IPS DF 6.9 (cell line): ENCODE measurements around the gene ADGRD1.

Experiments
- DNase-seq: peaks from one replicate; pipeline ENCODE4 v3.0.0-alpha.2; 2013; ENCODE audit warnings: low read depth, low spot score
- H3K27ac ChIP-seq: one replicate; pipeline ENCODE4 v1.5.1; 2013; ENCODE audit warnings: low read length, control low read depth
- H3K27me3 ChIP-seq: 2 replicates; pipeline ENCODE4 v1.6.1; 2013; ENCODE audit warnings: mild to moderate bottlenecking, low read length; ENCODE audit not compliant: control insufficient read depth, insufficient read depth
- H3K36me3 ChIP-seq: 2 replicates; pipeline ENCODE4 v1.6.1; 2013; ENCODE audit warnings: low read length; ENCODE audit not compliant: control insufficient read depth, insufficient read depth
- H3K4me1 ChIP-seq: 2 replicates; pipeline ENCODE4 v1.6.1; 2013; ENCODE audit warnings: low read length; ENCODE audit not compliant: control insufficient read depth, insufficient read depth
- H3K4me3 ChIP-seq: 2 replicates; pipeline ENCODE4 v1.5.1; 2013; ENCODE audit warnings: mild to moderate bottlenecking, low read length
- H3K9me3 ChIP-seq: 2 replicates; pipeline ENCODE4 v1.6.1; 2013; ENCODE audit warnings: low read length, inconsistent platforms; ENCODE audit not compliant: control insufficient read depth, insufficient read depth
- WGBS: extraction: QIAGEN DNeasy Blood & Tissue Kit; methylation state at CpG from one replicate; pipeline ENCODE4 v1.1.7; 2013; ENCODE audit warnings: mixed read lengths, missing lambda C conversion rate; ENCODE audit not compliant: insufficient read length, insufficient coverage; 5-methylcytosine and 5-hydroxymethylcytosine counted together

ADGRD1 gene

GRCh38 chr12:131012279-131013069 lies 58.8 kb downstream of the ADGRD1 start:
- H3K27me3 ChIP-seq = no peaks in the 10 kb centered on the region
- WGBS = no CpG with 5 or more reads among the region's 23 CpGs
- no peaks in the 10 kb centered on the region for H3K9me3 ChIP-seq
- no peak overlapping the region for H3K4me3 ChIP-seq
- H3K36me3 ChIP-seq = no peaks in the 10 kb centered on the region; the same call in 1 of the 2 replicates
- no peak overlapping the region for H3K27ac ChIP-seq
- no peak for DNase-seq
- no peaks in the 10 kb centered on the region for H3K4me1 ChIP-seq

DNA sequence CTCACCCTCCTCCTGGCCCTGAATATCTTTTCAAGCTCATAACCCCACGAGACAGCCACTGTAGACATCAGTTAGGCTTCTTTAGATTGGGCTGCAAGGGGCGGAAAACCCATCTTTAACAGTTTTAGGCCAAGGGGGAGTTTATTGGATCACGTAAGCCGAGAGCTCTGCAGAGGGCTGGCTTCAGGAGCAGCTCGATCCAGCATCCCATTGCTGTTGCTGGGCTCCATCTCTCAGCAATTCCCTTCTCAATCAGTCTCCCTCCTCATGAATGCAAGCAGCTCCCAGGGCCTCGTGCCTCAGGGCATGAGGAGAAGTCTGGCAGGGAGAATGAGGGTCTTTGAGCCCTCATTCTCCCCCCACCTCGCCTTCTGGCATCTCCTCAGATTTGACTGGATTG lies 59.4 kb downstream of the ADGRD1 start:
- Histone ChIP-seq H3K36me3 (no peaks in the 10 kb centered on the region; the same call in 1 of the 2 replicates), H3K9me3 (no peaks in the 10 kb centered on the region), H3K27me3 (no peaks in the 10 kb centered on the region), H3K4me3 (no peak overlapping the region), H3K27ac (no peak overlapping the region), H3K4me1 (no peaks in the 10 kb centered on the region)
- DNase-seq = no peak
- WGBS = no CpG with 5 or more reads among the region's 7 CpGs

- DNase-seq = no peak
- Histone ChIP-seq H3K27me3 (no peaks in the 10 kb centered on the region), H3K4me3 (no peak overlapping the region), H3K9me3 (no peaks in the 10 kb centered on the region), H3K36me3 (no peaks in the 10 kb centered on the region; the same call in 1 of the 2 replicates), H3K27ac (no peak overlapping the region), H3K4me1 (no peaks in the 10 kb centered on the region)
- WGBS = no CpG with 5 or more reads among the region's 14 CpGs
Observed at GRCh38 chr12:131014343-131014742, 60.6 kb downstream of the ADGRD1 start.

DNA sequence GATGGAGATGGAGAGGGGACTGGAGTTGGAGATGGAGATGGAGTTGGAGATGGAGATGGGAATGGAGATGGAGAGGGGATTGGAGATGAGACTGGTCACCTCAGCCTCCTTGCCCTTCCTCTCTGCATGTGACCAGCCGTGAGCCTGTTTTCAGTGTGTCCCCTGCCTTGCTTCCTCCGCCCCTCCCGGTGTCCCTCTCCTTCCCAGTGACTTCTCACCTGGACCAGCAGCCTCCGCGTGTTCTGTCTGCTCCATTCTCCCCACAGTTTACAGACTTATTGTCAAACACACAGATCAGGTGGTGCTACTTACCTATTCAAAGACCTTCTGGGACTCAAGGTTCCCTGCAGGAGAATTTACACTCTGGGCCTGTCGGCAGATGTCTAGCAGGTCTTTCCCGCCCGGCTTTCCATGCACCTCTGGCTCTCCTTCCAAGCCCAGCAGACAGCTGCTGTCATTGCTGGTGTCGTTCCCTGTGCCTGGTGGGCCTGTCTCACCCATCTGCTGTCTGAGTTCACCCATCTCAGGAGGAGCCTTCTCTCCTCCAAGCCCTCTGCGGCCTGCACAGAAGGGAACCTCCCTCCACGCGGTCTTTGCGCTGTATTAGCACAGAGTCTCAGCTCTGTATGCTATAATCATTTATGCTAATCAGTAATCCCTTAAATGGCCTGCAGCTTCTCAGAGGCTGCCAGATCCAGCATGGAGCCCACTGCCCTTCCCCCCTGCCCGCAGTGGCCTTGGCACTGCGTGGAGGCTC lies 62.1 kb downstream of the ADGRD1 start:
- no peaks in the 10 kb centered on the region for H3K4me1 ChIP-seq
- H3K27ac ChIP-seq = no peak overlapping the region
- DNase-seq = no peak
- no peaks in the 10 kb centered on the region; the same call in 1 of the 2 replicates for H3K36me3 ChIP-seq
- no peaks in the 10 kb centered on the region for H3K27me3 ChIP-seq
- H3K4me3 ChIP-seq = no peak overlapping the region
- no CpG with 5 or more reads among the region's 15 CpGs for WGBS
- no peaks in the 10 kb centered on the region for H3K9me3 ChIP-seq

DNA sequence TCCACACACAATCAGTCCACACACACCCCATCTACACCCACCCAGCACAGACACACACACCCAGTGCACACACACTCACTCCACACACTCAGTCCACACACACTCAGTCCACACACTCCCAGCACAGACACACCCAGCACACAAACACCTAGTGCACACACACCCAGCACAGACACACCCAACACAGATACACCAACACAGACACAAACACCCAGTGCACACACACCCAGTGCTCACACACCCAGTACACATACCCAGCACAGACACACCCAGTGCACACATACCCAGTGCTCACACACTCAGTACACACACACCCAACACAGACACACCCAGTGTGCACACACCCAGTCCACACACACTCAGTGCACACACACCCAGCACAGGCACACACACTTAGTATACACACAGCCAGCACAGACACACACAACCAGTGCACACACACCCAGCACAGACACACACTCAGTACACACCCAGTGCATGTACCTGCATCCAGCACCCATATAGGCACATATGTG lies 63.8 kb downstream of the ADGRD1 start:
- H3K36me3 ChIP-seq = no peaks in the 10 kb centered on the region; the same call in 1 of the 2 replicates
- H3K9me3 ChIP-seq = no peaks in the 10 kb centered on the region
- H3K4me1 ChIP-seq = no peaks in the 10 kb centered on the region

GRCh38 chr12:131018019-131018620 lies 64.4 kb downstream of the ADGRD1 start:
- WGBS = no CpG with 5 or more reads among the region's 28 CpGs

More for the DNA sequence above, 63.8 kb downstream of the ADGRD1 start:
- Histone ChIP-seq H3K4me3 (no peak overlapping the region), H3K27ac (no peak overlapping the region), H3K27me3 (no peaks in the 10 kb centered on the region)
- no peak for DNase-seq

GRCh38 chr12:131018808-131019397 lies 65.2 kb downstream of the ADGRD1 start:
- Histone ChIP-seq H3K9me3 (no peaks in the 10 kb centered on the region), H3K27ac (no peak overlapping the region), H3K36me3 (no peaks in the 10 kb centered on the region), H3K4me3 (no peak overlapping the region; the same call in 1 of the 2 replicates), H3K4me1 (no peaks in the 10 kb centered on the region), H3K27me3 (no peaks in the 10 kb centered on the region)
- WGBS = no CpG with 5 or more reads among the region's 16 CpGs
- DNase-seq = no peak

More at GRCh38 chr12:131018019-131018620, 64.4 kb downstream of the ADGRD1 start:
- no peaks in the 10 kb centered on the region for H3K36me3 ChIP-seq
- DNase-seq = no peak
- H3K27ac ChIP-seq = no peak overlapping the region
- H3K4me1 ChIP-seq = no peaks in the 10 kb centered on the region
- H3K27me3 ChIP-seq = no peaks in the 10 kb centered on the region
- no peak overlapping the region for H3K4me3 ChIP-seq
- H3K9me3 ChIP-seq = no peaks in the 10 kb centered on the region

- no peak for DNase-seq
- Histone ChIP-seq H3K27me3 (no peaks in the 10 kb centered on the region), H3K36me3 (no peaks in the 10 kb centered on the region; the same call in 1 of the 2 replicates), H3K27ac (no peak overlapping the region), H3K4me3 (no peak overlapping the region), H3K9me3 (no peaks in the 10 kb centered on the region), H3K4me1 (no peaks in the 10 kb centered on the region)
- WGBS = no CpG with 5 or more reads among the region's 13 CpGs
Observed at GRCh38 chr12:131020326-131021153, 66.8 kb downstream of the ADGRD1 start.

- H3K27ac ChIP-seq = no peak overlapping the region
Observed at GRCh38 chr12:131021154-131021541, 67.4 kb downstream of the ADGRD1 start.

More at GRCh38 chr12:131021154-131021541, 67.4 kb downstream of the ADGRD1 start:
- Histone ChIP-seq H3K4me3 (no peak overlapping the region), H3K9me3 (no peaks in the 10 kb centered on the region), H3K4me1 (no peaks in the 10 kb centered on the region), H3K36me3 (no peaks in the 10 kb centered on the region; the same call in 1 of the 2 replicates), H3K27me3 (no peaks in the 10 kb centered on the region)
- WGBS = no CpG with 5 or more reads among the region's 20 CpGs
- no peak for DNase-seq
